HG02798 (cell line): ENCODE results near the gene IL31.
"Not testable (repeated sequence)": the region's sequence is repeated elsewhere in the genome, so short reads cannot be mapped to it uniquely, and the experiment has no call there.

Experiments used
- ATAC-seq: cut with Tn5 transposase; IDR thresholded peaks from one replicate; pipeline ENCODE4 v1.9.1; 2021; ENCODE audit warnings: mild to moderate bottlenecking; ENCODE audit not compliant: unreplicated experiment, poor library complexity

IL31 gene

GRCh38 chr12:122194804-122195203, 20.8 kb upstream of the IL31 start:
- ATAC-seq = no peak

DNA sequence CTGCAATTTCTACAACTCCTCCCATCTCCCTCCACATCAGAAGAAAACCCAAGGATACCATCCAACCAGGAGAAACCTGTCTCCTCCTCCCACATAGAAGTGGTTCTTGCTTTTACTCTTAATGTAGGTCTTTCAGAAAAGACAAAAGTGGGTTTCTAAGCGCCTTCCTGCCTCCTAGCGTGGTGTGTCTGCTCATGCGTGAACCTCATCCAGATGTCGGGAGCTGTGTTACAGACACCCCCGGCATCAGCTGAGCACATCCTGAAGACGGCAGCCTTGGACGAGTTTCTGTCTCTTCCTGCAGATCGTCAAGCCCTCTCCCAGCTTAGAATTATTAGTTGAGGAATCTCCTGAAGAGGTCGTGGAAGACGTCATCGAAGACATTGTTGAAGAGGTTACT, 18.4 kb upstream of the IL31 start:
- no peak for ATAC-seq

DNA sequence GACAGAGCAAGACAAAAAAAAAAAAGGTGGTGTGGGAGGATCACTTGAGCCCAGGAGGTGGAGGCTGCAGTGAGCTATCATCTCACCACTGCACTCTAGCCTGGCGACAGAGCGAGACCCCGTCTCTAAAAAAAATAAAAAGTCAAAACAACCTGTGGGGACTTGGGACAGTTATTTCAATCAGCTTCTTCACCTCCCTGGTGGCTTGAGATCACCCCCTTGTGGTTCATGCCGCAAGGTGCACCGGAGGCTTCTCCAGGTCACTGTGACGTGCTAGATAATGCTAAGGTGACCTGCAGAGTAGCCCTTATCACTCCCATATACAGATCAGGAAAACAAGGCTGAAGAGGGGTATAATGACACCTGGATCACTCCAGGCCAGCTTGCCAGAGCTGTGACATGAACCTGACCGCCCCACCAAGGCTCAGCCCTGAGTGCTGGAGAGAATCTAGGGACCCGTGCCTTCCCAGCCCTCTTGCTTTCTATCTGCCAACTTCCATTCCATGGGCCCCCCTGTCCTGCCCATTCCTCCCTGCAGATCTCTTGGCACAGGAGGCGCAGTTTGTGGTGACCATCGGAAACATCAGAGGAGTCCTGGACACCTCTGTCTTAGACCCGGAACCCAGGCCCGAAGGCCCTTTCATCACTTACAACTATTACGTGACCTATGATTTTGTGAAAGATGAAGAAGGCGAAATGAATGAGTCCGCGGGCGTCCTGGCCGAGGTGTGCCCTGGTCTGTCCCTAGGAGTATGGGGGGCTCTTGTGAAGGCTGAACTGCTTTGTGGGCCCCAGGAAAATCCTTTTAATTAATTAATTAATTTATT, 17.0 kb upstream of the IL31 start:
- ATAC-seq = no peak

- no peak for ATAC-seq
These were observed 15.8 kb upstream of the IL31 start for GRCh38 chr12:122189626-122190475.

DNA sequence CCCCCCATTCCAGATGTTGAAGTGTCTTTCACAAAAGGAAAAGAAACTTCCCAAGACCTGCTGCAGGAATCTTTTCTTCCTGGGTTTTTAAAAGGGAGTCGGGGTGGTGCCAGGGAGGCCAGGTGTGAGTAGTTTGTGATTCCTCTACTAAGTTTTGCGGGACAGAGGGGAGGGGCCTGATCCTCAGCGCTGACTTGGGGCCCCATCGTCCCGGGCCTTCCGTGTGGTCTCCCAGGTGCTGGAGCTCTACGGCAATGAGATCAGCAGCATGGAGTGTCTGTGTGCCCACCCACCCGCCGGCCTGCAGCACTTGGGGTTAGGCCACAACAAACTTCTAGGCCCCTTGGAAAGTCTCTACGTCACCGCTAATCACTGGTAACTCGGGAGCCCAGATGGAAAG, 13.4 kb upstream of the IL31 start:
- no peak for ATAC-seq

DNA sequence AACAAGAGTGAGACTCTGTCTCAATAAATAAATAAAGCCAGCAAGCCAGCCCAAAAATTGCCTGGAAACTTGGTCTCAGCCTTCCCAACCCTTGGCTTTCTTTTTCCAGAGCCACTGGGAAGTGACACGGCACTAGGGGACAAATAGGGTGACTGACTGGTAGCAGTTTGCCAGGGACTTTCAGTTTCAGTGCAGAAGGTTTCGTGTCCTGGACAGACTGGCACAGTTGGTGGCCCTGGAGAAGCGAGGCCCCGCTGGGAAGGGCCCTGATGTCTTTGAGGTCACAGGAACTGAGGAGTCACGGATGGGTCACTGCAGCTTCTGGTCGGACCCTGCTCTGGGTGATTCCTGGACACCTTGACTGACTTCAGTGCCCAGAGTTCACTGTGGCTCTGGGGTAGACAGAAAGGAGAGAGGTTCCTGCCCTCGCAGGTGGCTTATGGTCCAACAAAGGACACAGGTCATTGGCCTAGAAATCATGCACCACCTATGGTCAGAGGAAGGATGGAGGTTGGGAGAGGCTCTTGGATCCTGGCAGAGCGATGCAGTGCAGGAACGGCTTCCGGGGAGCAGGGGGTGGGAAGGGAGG, 11.6 kb upstream of the IL31 start:
- no peak for ATAC-seq

GRCh38 chr12:122185079-122185478, 11.1 kb upstream of the IL31 start:
- ATAC-seq = no peak

- no peak for ATAC-seq
These were observed 10.5 kb upstream of the IL31 start for GRCh38 chr12:122184517-122184916.

DNA sequence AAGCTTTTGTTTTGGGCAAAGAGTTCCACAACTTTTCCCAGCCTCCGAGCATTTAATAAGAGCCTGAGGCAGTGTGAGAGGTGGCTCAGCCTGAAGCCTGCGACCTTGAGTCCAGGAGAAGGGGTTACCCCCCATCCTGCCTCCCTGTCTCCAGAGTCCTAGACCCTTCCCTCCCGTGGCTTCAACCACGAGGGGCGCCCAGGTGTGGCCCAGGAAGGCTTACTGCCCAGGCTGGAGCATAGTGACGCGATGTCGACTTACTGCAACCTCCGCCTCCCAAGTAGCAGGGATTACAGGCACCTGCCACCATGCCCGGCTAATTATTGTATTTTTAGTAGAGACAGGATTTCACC, 9.5 kb upstream of the IL31 start:
- no peak for ATAC-seq

DNA sequence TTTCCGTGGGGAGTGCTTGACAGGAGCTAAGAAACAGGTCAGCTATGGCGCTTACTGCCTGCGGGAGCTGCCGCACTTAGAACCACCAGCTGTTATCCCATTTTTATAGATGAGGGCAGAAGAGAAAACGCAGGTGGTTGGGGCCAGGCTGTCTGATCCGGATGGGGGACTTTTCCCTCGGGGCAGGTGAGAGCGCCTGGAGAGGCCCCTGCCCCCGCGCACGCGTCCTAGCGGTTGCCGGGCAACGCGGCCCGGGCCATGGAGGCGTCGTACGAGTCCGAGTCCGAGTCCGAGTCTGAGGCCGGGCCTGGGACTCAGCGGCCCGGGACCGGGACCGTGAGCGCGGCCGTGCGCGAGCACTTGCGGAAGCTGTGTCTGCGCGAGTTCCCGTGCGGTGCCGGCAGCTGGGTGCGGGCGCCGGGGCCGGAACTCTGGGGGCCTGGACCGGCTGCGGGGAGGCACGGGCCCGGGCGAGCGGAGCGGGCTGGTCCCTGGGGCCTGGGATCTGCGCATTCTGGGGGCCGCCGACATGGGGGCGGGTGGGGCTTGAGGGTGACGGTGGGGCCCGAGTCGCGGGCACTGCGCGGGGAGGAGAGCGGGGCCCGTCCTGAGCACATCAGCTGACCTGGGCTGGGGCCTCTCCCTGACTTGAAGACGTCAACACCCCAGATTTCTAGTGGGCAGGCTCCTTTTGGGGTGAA, 9.0 kb upstream of the IL31 start, which contains the start of gene LRRC43:
Gene LRRC43 (plus strand): TSS at position 237 of the 701 bp plus-strand sequence. CDS start 22 bp downstream, at position 259.
- ATAC-seq = no peak

DNA sequence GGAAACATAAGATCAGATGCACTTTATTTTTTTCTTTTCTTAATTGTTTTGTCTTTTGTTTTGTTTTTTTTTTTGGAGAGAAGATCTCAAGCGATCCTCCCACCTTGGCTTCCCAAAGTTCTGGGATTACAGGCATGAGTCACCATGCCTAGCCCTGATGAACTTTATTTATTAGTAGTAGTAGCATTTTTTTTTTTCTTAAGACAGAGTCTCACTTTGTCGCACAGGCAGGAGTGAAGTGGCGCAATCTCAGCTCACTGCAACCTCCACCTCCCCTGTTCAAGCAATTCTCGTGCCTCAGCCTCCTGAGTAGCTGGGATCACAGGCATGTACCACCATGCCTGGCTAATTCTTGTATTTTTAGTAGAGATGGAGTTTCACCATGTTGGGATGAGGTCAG, 2.5 kb upstream of the IL31 start:
- not testable (repeated sequence) for ATAC-seq

- no peak for ATAC-seq
These were observed 1.6 kb downstream of the IL31 start for GRCh38 chr12:122172262-122172939.

- ATAC-seq = no peak
These were observed 2.6 kb downstream of the IL31 start for GRCh38 chr12:122171399-122171798.

DNA sequence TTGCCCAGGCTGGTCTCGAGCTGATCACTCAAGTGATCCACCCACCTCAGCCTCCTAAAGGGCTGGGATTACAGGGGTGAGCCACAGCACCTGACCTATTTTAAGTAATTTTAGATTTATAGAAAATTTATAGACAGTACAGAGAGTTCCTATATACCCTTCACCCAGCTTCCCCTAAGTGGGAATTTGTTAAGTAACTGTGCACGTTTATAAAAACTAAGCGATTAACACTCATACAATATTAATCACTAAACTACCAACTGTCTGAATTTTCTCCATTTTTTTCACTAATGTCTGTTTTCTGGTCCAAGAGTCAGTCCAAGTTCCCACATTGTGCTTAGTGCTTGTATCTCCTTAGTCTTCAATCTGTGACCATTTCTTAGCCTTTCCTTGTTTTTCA, 5.5 kb downstream of the IL31 start:
- ATAC-seq = no peak

DNA sequence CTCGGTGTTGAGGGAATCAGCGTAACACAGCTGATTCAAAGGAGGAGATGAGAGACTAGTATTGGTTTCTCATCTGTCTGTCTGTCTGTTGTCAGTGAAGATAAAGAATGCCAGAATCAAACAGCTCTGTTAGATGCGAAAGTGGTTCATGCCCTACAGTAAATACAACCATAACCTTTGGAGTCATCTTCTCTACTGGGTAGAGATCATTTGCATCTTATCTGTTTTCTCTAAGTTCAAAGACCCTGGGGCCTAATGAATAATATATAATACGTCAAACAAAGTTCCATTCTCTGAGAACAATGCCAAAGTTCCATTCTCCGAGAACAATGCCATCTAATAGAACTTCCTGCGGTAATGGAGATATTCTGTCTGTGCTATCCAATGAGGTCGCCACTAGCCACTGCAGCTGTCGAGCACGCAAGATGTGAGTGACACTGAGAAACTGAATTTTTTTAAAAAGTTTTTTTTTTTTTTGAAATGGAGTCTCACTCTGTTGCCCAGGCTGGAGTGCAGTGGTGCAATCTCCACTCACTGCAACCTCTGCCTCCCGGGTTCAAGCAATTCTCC, 6.6 kb downstream of the IL31 start:
- ATAC-seq = no peak

- ATAC-seq = peak; percentile 73
These were observed 7.3 kb downstream of the IL31 start for GRCh38 chr12:122166422-122167349.

DNA sequence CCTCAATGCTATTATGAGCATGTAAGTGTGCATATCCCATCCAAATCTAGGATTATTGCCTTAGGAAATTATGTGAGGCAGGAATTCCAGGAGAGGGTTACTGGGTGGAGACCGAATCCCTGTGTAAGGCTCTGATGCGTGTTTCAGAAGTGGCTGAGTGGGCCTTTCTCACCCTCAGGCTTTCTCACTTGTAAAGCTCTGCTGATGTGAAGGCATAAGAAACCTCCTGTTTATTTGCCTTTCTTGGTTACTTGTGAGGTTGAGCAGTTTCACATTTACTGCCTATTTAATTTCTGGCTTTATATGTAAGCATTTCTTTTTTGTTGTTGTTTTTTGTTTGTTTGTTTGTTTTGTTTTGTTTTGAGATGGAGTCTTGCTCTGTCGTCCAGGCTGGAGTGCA, 11.0 kb downstream of the IL31 start:
- ATAC-seq = no peak

GRCh38 chr12:122161682-122162081, 12.3 kb downstream of the IL31 start:
- ATAC-seq = no peak

DNA sequence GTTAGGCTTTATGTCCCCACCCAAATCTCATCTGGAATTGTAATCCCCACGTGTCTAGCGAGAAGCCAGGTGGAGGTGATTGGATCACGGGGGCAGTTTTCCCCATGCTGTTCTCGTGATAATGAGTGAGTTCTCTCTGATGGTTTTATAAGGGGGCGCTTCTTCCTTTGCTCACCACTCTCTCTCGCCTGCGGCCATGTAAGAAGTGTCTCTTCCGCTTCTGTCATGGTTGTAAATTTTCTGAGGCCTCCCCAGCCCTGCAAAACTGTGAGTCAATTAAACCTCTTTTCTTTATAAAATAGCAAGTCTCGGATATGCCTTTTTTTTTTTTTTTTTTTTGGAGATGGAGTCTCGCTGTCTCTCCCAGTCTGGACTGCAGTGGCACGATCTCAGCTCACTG, 13.3 kb downstream of the IL31 start:
- ATAC-seq = no peak
